MCF 10A (cell line): ENCODE results near the gene TBX19. TPM values are rescaled to one million over a fixed set of nuclear protein-coding genes. Genes with fewer than 3 reads are reported as not detected.

Experiments used
- BruUV-seq: library from RNA; stranded (reverse); fragments of 400-500 nt; replicated peaks from 2 replicates; lab custom pipeline; 2021; lab: Mats Ljungman, UMichigan
- CTCF ChIA-PET: fragments of 300-600 bp; sonication (Branson Sonifier 250); formaldehyde crosslinking; extraction: SDS; loops from one replicate; lab custom pipeline; 2021; ENCODE audit warnings: antibody characterized with exemption, inconsistent platforms; lab: Yijun Ruan, JAX
- POLR2A ChIA-PET: fragments of 300-600, 350-650 bp; sonication (Branson Sonifier 250); formaldehyde crosslinking; extraction: SDS; loops from one replicate; lab custom pipeline; 2020; ENCODE audit warnings: antibody characterized with exemption, inconsistent platforms; lab: Yijun Ruan, JAX
- DNase-seq: peaks from one replicate; pipeline ENCODE4 v3.0.0-alpha.2; 2018; ENCODE audit not compliant: unreplicated experiment
- H3K27ac Mint-ChIP-seq: one replicate; pipeline ENCODE4 v1.8.0; 2022; ENCODE audit warnings: mild to moderate bottlenecking, low read depth, mixed read lengths; ENCODE audit not compliant: unreplicated experiment
- H3K27me3 Mint-ChIP-seq: one replicate; pipeline ENCODE4 v1.8.0; 2022; ENCODE audit warnings: mixed read lengths; ENCODE audit not compliant: insufficient read depth, unreplicated experiment
- H3K36me3 Mint-ChIP-seq: one replicate; pipeline ENCODE4 v1.8.0; 2022; ENCODE audit warnings: mild to moderate bottlenecking, moderate library complexity, mixed read lengths; ENCODE audit not compliant: insufficient read depth, unreplicated experiment
- H3K4me1 Mint-ChIP-seq: one replicate; pipeline ENCODE4 v1.8.0; 2022; ENCODE audit warnings: mixed read lengths; ENCODE audit not compliant: insufficient read depth, unreplicated experiment
- H3K4me3 Mint-ChIP-seq: one replicate; pipeline ENCODE4 v1.8.0; 2022; ENCODE audit warnings: mild to moderate bottlenecking, moderate library complexity, mixed read lengths; ENCODE audit not compliant: unreplicated experiment
- H3K9me3 Mint-ChIP-seq: one replicate; pipeline ENCODE4 v1.8.0; 2022; ENCODE audit warnings: mixed read lengths; ENCODE audit not compliant: unreplicated experiment
- CTCF ChIP-seq: fragments of 200-600 bp; IDR thresholded peaks from one replicate; pipeline ENCODE4 v1.8.0; 2022; ENCODE audit warnings: antibody characterized with exemption, mild to moderate bottlenecking; ENCODE audit not compliant: unreplicated experiment
- intact Hi-C: fragments of 100-400 bp; cut with micrococcal nuclease; formaldehyde crosslinking; loops from 2 replicates; pipeline ENCODE4 v1.14.1; 2022
- total RNA-seq: library from RNA; stranded (reverse); gene quantifications from 2 replicates; pipeline ENCODE4 v1.2.3, GENCODE V29; 2022

Gene TBX19
- total RNA-seq, 1 experiment from 2014 or later: 1.6 TPM

GRCh38 chr1:168245042-168245441 is 35.6 kb upstream of the TBX19 start:
- H3K9me3 Mint-ChIP-seq: no peaks in the 10 kb centered on the region
- H3K4me3 Mint-ChIP-seq: no peak overlapping the region
- H3K27ac Mint-ChIP-seq: no peak overlapping the region
- CTCF ChIA-PET: interaction anchor here (1.1 to 2.0 kb wide), 3 partner anchors 10 to 78 kb away, joined by 3 to 19 read pairs (median 3); no protein-coding TSS in a partner anchor
- DNase-seq: no peak
- intact Hi-C loops: no loop called here
- H3K4me1 Mint-ChIP-seq: no peaks in the 10 kb centered on the region
- TF ChIP-seq CTCF: no peak
- H3K36me3 Mint-ChIP-seq: peaks cover 94% of the 10 kb centered on the region
- H3K27me3 Mint-ChIP-seq: no peaks in the 10 kb centered on the region
- BruUV-seq: no TSS peak
- POLR2A ChIA-PET: no interaction called here

- no TSS peak for BruUV-seq
- H3K27ac Mint-ChIP-seq: no peak overlapping the region
Measured at GRCh38 chr1:168246506-168246905, 34.2 kb upstream of the TBX19 start.

GRCh38 chr1:168252204-168252733 is 28.4 kb upstream of the TBX19 start:
- Mint-ChIP-seq H3K36me3 (peaks cover 33% of the 10 kb centered on the region), H3K9me3 (peaks cover 7% of the 10 kb centered on the region), H3K27me3 (no peaks in the 10 kb centered on the region), H3K4me3 (no peak overlapping the region), H3K4me1 (no peaks in the 10 kb centered on the region), H3K27ac (no peak overlapping the region)
- BruUV-seq: no TSS peak
- TF ChIP-seq CTCF: no peak
- DNase-seq: no peak
- CTCF ChIA-PET: interaction anchor here (0.5 to 2.9 kb wide), 7 partner anchors 10 to 189 kb away, joined by 3 to 25 read pairs (median 4); no protein-coding TSS in a partner anchor
- POLR2A ChIA-PET: interaction anchor here (0.6 to 3.0 kb wide), 7 partner anchors 10 to 50 kb away, joined by 3 to 12 read pairs (median 4); partner anchors contain the start of genes SFT2D2 and TBX19
- intact Hi-C loops: no loop called here

More at GRCh38 chr1:168246506-168246905, 34.2 kb upstream of the TBX19 start:
- no peak for TF ChIP-seq CTCF
- DNase-seq: no peak
- H3K4me3 Mint-ChIP-seq: no peak overlapping the region
- H3K27me3 Mint-ChIP-seq: no peaks in the 10 kb centered on the region
- ChIA-PET POLR2A (interaction anchor here (0.8 to 1.9 kb wide), 3 partner anchors 20 to 82 kb away, joined by 3 to 8 read pairs (median 3); partner anchors contain the start of gene SFT2D2), CTCF (interaction anchor here (1.2 to 2.0 kb wide), 3 partner anchors 8 to 76 kb away, joined by 3 to 19 read pairs (median 3); no protein-coding TSS in a partner anchor)
- intact Hi-C loops: no loop called here
- no peaks in the 10 kb centered on the region for H3K4me1 Mint-ChIP-seq
- peaks cover 81% of the 10 kb centered on the region for H3K36me3 Mint-ChIP-seq
- H3K9me3 Mint-ChIP-seq: no peaks in the 10 kb centered on the region

- CTCF ChIA-PET: interaction anchor here (0.6 to 5.4 kb wide), 3 partner anchors 17 to 205 kb away, joined by 3 to 40 read pairs (median 5); no protein-coding TSS in a partner anchor
- peaks cover 13% of the 10 kb centered on the region for H3K4me1 Mint-ChIP-seq
- DNase-seq: no peak
- no TSS peak for BruUV-seq
- H3K27me3 Mint-ChIP-seq: no peaks in the 10 kb centered on the region
- intact Hi-C loops: no loop called here
- H3K36me3 Mint-ChIP-seq: peaks cover 16% of the 10 kb centered on the region
- H3K4me3 Mint-ChIP-seq: no peak overlapping the region
- POLR2A ChIA-PET: no interaction called here
- no peak overlapping the region for H3K27ac Mint-ChIP-seq
- no peak for TF ChIP-seq CTCF
- H3K9me3 Mint-ChIP-seq: peaks cover 7% of the 10 kb centered on the region
Measured at GRCh38 chr1:168256164-168256563, 24.5 kb upstream of the TBX19 start.
